ENCODE results near the gene AFAP1. TPM values are rescaled to one million over a fixed set of nuclear protein-coding genes. Genes with fewer than 3 reads are reported as not detected.
A peak's percentile ranks its signal among the peaks of the same experiment; 100 is the strongest.

The AFAP1 gene
- total and polyA plus RNA-seq, 2 of the 4 experiments (the other 2 are of a cell fraction): 48.2 to 80.9 TPM

- peaks cover 41 to 76% of the 10 kb centered on the region in 2 experiments for H3K79me1 ChIP-seq (ENCODE audit: low read depth in 1 of 2, low read length in 2 of 2)
- no peak overlapping the region; the same call in 1 of the 2 replicates for H4K91ac ChIP-seq (ENCODE audit: insufficient read depth, low read depth, low read length)
- H3K4me1 ChIP-seq (ENCODE audit: control insufficient read depth, insufficient read depth, low read length): peaks cover 45% of the 10 kb centered on the region
- no peak overlapping the region for H3K14ac ChIP-seq (replicated peaks; ENCODE audit: low read depth, low read length)
- intact Hi-C loops (cut with micrococcal nuclease) (no loop called here), in situ Hi-C loops (cut with MboI; ENCODE audit: low sequenced_read_pairs) (no loop called here), dilution Hi-C loops (cut with HindIII; ENCODE audit: low sequenced_read_pairs, unreplicated experiment) (no loop called here)
- no peak overlapping the region; a peak in 1 of 4 replicates for H4K8ac ChIP-seq (ENCODE audit: low read depth in 2 of 2, low read length in 2 of 2)
- H3K9ac ChIP-seq (ENCODE audit: low read depth, low read length): no peak overlapping the region
- H4K5ac ChIP-seq (ENCODE audit: low read depth, low read length): no peak overlapping the region
- ATAC-seq (ENCODE audit: low read depth) (no peak), DNase-seq (no peak)
- H3K18ac ChIP-seq (ENCODE audit: low read depth, low read length): no peak overlapping the region; the same call in 1 of the 2 replicates
- H2AK5ac ChIP-seq (ENCODE audit: low read depth, low read length): no peak overlapping the region
- no peak overlapping the region for H3K27ac ChIP-seq (ENCODE audit: insufficient read depth, low read length)
- H3K4me3 ChIP-seq (ENCODE audit: insufficient read depth, low read depth, low read length): no peak overlapping the region
- H3K23ac ChIP-seq (ENCODE audit: low read depth, low read length): no peak overlapping the region
- 0 out of 2 replicates have a peak overlapping the region, but pooled peaks have one; percentile 35 for H2BK120ac ChIP-seq (ENCODE audit: low read depth, low read length)
- H3K56ac ChIP-seq (ENCODE audit: extremely low read depth, insufficient read depth, low read length): no peak overlapping the region
- POLR2A ChIA-PET (ENCODE audit: unreplicated experiment): no interaction called here
- WGBS, 2 experiments (ENCODE audit: extremely low coverage in 2 of 2, insufficient read length in 1 of 2): 100% methylated on average over 1 of the region's 4 CpGs; no CpG with 5 or more reads in 1 of the 2 experiments
- BruUV-seq (replicated peaks): no TSS peak
- H3K36me3 ChIP-seq (ENCODE audit: control insufficient read depth, insufficient read depth, low read length): peaks cover 32% of the 10 kb centered on the region
- H2BK15ac ChIP-seq (ENCODE audit: low read depth, low read length): no peak overlapping the region
- no peak overlapping the region for H2AK9ac ChIP-seq (replicated peaks; ENCODE audit: low read depth, low read length, poor library complexity)
- H2AFZ ChIP-seq (replicated peaks; ENCODE audit: low read length, poor library complexity): no peak overlapping the region
- TF ChIP-seq CHD1 (IDR thresholded peaks at IDR 0.05; ENCODE audit: low read depth, low read length) (no peak), MXI1 (IDR thresholded peaks at IDR 0.05; ENCODE audit: borderline replicate concordance, low read depth, low read length) (no peak), RFX5 (IDR thresholded peaks at IDR 0.05; ENCODE audit: low read depth, low read length) (no peak), RCOR1 (IDR thresholded peaks at IDR 0.05; ENCODE audit: insufficient replicate concordance, low read length) (no peak), MAFK (IDR thresholded peaks at IDR 0.05; ENCODE audit: low read depth, low read length) (no peak), USF2 (IDR thresholded peaks at IDR 0.05; ENCODE audit: low read depth, low read length) (no peak), POLR2A (IDR thresholded peaks at IDR 0.05; ENCODE audit: low read depth, low read length) (no peak), BHLHE40 (IDR thresholded peaks at IDR 0.05; ENCODE audit: low read depth, low read length) (no peak), SMC3 (IDR thresholded peaks at IDR 0.05; ENCODE audit: low read depth, low read length) (no peak), CEBPB (IDR thresholded peaks at IDR 0.05; ENCODE audit: low read depth, low read length) (no peak)
- H2BK5ac ChIP-seq (ENCODE audit: low read depth, low read length, poor library complexity, severe bottlenecking): peak overlapping the region; percentile 99
- H3K9me1 ChIP-seq (ENCODE audit: insufficient read depth, low read length): peaks cover 38% of the 10 kb centered on the region
- no peaks in the 10 kb centered on the region for H3K9me3 ChIP-seq (ENCODE audit: control insufficient read depth, insufficient read depth, low read length)
- peak overlapping the region; percentile 27; the same call in 1 of the 2 replicates for H3K4ac ChIP-seq (ENCODE audit: low read depth, low read length)
- H3K27me3 ChIP-seq (ENCODE audit: control insufficient read depth, insufficient read depth, low read length): no peaks in the 10 kb centered on the region
- 0 out of 2 replicates have a peak overlapping the region, but pooled peaks have one; percentile 6 for H2BK20ac ChIP-seq (ENCODE audit: low read depth, low read length)
- peaks cover 5% of the 10 kb centered on the region; the same call in 1 of the 2 replicates for H4K20me1 ChIP-seq (ENCODE audit: insufficient read depth, low read length)
- no peak overlapping the region for H3K4me2 ChIP-seq (ENCODE audit: low read depth, low read length)
- CTCF ChIA-PET: interaction anchor here (0.6 to 1.4 kb wide), 2 partner anchors 15 to 83 kb away, joined by 3 read pairs; no protein-coding TSS in a partner anchor
Measured at GRCh38 chr4:7859326-7859725, 80.3 kb downstream of the AFAP1 start.

Data from IMR-90 (cell line).